Fibroblast of mammary gland (primary cell): Measurements from ENCODE around the gene GAD1.

ENCODE experiments used
- DNase-seq: peaks from one replicate; pipeline ENCODE4 v3.0.0-alpha.2; 2010; ENCODE audit warnings: low read depth
- H3K4me3 ChIP-seq: 2 replicates; pipeline ENCODE4 v1.5.1; 2011; ENCODE audit warnings: low read depth, mild to moderate bottlenecking, low read length, moderate library complexity; ENCODE audit not compliant: control insufficient read depth
- TF ChIP-seq, protein P1 (sequence below): conservative IDR thresholded peaks from 2 replicates; pipeline ENCODE4 v1.5.1; 2011; ENCODE audit warnings: low read depth, low read length, inconsistent platforms; ENCODE audit not compliant: control insufficient read depth, insufficient read depth

Gene GAD1

GRCh38 chr2:170878066-170878465 is 61.4 kb downstream of the GAD1 start:
- DNase-seq, result peak; percentile 19
- TF ChIP-seq, protein P1, sequence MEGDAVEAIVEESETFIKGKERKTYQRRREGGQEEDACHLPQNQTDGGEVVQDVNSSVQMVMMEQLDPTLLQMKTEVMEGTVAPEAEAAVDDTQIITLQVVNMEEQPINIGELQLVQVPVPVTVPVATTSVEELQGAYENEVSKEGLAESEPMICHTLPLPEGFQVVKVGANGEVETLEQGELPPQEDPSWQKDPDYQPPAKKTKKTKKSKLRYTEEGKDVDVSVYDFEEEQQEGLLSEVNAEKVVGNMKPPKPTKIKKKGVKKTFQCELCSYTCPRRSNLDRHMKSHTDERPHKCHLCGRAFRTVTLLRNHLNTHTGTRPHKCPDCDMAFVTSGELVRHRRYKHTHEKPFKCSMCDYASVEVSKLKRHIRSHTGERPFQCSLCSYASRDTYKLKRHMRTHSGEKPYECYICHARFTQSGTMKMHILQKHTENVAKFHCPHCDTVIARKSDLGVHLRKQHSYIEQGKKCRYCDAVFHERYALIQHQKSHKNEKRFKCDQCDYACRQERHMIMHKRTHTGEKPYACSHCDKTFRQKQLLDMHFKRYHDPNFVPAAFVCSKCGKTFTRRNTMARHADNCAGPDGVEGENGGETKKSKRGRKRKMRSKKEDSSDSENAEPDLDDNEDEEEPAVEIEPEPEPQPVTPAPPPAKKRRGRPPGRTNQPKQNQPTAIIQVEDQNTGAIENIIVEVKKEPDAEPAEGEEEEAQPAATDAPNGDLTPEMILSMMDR, result no peak
- no peak overlapping the region for H3K4me3 ChIP-seq

DNA sequence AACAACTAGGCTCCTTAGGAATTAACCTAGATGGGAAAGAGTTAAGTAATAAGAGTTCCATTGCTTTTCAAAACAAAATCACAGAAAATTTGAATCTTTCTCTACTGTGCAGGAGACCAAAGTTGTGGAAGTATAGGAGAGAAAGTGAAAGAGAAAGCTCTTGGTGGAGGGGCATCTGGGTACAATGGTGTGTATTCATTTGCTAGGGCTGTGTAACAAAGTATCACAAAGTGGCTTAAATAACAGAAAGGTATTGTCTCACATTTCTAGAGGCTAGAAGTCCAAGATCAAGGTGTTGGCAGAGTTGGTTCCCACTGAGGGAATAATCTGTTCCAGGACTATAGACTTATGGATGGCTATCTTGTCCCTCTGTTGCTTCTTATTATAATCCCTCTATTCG is 61.8 kb downstream of the GAD1 start:
- H3K4me3 ChIP-seq, result no peak overlapping the region
- TF ChIP-seq, protein P1, result no peak
- DNase-seq, result no peak

GRCh38 chr2:170881840-170882239 is 65.2 kb downstream of the GAD1 start:
- H3K4me3 ChIP-seq, result no peak overlapping the region
- DNase-seq, result no peak
- TF ChIP-seq, protein P1, result no peak

DNA sequence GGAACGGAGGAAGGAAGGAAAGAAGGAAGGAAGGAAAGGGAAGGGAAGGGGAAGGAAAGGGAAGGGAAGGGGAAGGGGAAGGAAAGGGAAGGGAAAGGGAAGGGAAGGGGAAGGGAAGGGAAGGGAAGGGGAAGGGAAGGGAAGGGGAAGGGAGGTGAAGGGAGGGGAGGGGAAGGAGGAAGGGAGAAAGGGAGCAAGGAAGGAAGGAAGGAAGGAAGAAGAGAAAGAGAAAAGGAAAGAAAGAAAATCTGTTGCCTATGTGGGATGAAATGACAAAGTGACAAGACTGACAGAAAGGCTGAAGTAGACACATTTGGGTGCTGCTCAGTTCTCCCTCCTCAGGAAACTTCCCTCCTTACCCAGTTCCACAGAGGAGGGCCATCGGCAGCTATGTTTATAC is 66.1 kb downstream of the GAD1 start:
- DNase-seq, result no peak
- H3K4me3 ChIP-seq, result no peak overlapping the region
- TF ChIP-seq, protein P1, result no peak

GRCh38 chr2:170883683-170884082 is 67.0 kb downstream of the GAD1 start:
- no peak overlapping the region for H3K4me3 ChIP-seq
- no peak for DNase-seq
- TF ChIP-seq, protein P1, result no peak

DNA sequence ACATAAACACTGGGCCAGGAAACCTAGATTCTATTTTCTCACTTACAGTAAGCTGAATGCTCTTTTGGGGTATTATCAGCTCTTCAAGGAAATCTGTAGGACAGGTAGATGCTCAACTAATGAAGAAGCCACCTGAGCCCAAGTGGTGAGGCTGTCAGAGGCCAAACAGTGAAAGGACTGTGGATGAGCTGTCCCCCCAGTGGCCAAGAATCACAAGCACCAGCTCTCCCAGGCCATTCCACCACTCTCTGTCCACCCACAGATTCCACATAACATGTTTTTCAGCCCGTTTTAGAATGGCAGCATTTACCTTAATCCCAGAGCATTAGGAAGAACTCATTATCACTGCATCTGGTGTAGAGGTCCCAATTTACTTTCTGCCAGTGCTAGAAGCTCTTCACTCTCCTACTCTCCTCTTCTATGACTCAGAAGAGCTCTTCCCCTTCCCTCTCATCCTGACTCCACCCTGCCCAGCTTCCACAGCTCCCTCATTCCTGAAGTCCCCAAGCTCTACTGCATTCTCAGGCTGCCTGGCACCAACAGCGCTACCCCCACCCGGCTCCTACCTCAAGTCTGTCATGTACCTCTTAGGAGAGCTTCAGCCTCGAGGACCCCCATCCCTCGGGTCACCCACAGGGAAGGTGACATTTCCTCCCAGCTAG is 68.6 kb downstream of the GAD1 start:
- peak; percentile 5 for DNase-seq
- TF ChIP-seq, protein P1, result no peak
- H3K4me3 ChIP-seq, result no peak overlapping the region

DNA sequence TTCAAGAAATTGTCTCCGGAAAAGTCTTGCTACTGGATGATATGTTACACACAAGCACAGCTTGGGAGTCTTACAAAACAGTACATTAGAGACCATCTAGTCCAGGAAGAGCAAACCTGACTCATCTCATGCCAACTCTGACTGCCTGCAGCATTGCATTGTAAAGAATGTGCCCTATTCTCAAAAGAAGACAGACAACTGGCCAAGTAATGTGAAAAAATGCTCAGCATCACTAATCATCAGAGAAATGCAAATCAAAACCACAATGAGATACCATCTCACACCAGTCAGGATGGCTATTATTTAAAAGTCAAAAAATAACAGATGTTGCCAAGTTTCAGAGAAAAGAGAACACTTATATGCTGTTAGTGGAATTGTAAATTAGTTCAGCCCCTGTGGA is 69.7 kb downstream of the GAD1 start:
- no peak overlapping the region for H3K4me3 ChIP-seq
- DNase-seq, result peak; percentile 42
- TF ChIP-seq, protein P1, result no peak
